Muscle layer of duodenum (tissue), 2 donors: ENCODE data around the gene INPP5D.
"Not testable (repeated sequence)": the region's sequence is repeated elsewhere in the genome, so short reads cannot be mapped to it uniquely, and the experiment has no call there.

Experiments
- H3K27ac ChIP-seq: one replicate; pipeline ENCODE4 v1.7.0; 2013; ENCODE audit warnings: mild to moderate bottlenecking, low read length
- H3K27me3 ChIP-seq: one replicate; pipeline ENCODE4 v1.7.0; 2013; ENCODE audit warnings: low read depth, mild to moderate bottlenecking, control low read depth, low read length
- H3K36me3 ChIP-seq, 2 donors: one replicate each; pipeline ENCODE4 v1.7.0; 2013; ENCODE audit warnings: low read length in 2 of 2, control low read depth in 1 of 2, mild to moderate bottlenecking in 1 of 2; ENCODE audit not compliant: insufficient read depth in 2 of 2, control insufficient read depth in 1 of 2
- H3K4me1 ChIP-seq, 2 donors: one replicate each; pipeline ENCODE4 v1.7.0; 2013; ENCODE audit warnings: low read length in 2 of 2, mild to moderate bottlenecking in 2 of 2, control low read depth in 1 of 2, moderate library complexity in 1 of 2; ENCODE audit not compliant: insufficient read depth in 2 of 2, control insufficient read depth in 1 of 2
- H3K4me3 ChIP-seq, 2 donors: one replicate each; pipeline ENCODE4 v1.7.0; 2013; ENCODE audit warnings: low read length in 2 of 2, low read depth in 1 of 2, mild to moderate bottlenecking in 1 of 2
- H3K9me3 ChIP-seq, 2 donors: one replicate each; pipeline ENCODE4 v1.7.0; 2013; ENCODE audit warnings: low read length in 2 of 2, control low read depth in 1 of 2, mild to moderate bottlenecking in 1 of 2; ENCODE audit not compliant: control insufficient read depth in 1 of 2
- donor health status: healthy.

The INPP5D gene

DNA sequence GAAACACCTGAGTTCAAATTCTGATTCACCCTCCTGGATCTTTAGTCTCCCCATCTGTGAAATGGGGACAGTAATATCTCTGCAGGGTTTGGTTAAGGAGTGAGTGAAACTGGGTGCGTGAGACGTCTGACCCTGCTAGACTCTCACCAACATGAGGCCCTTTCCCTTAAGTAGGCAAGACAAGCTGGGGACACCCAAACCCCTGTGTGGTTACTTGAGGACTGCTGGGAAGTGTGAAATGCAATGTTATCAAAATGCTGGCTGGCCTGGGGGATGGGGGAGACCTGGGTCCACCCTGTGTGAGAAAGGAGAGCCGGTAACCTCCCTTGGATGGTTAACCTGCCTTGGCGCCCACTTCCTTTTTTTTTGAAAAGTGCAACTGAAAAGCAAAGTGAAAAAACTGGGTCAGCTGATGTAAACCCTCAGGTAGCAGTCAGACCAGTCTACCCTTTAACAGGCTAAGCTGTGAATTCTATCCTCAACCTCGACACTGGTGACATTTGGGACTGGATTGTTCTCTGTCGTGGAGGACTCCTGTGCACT, 82.3 kb downstream of the INPP5D start:
- no peaks in the 10 kb centered on the region for H3K27me3 ChIP-seq
- H3K9me3 ChIP-seq, result no peaks in the 10 kb centered on the region
- no peak overlapping the region for H3K4me3 ChIP-seq
- peaks cover 3 to 8% of the 10 kb centered on the region in 2 donors for H3K36me3 ChIP-seq
- no peak overlapping the region for H3K27ac ChIP-seq
- H3K4me1 ChIP-seq, result no peaks in the 10 kb centered on the region

DNA sequence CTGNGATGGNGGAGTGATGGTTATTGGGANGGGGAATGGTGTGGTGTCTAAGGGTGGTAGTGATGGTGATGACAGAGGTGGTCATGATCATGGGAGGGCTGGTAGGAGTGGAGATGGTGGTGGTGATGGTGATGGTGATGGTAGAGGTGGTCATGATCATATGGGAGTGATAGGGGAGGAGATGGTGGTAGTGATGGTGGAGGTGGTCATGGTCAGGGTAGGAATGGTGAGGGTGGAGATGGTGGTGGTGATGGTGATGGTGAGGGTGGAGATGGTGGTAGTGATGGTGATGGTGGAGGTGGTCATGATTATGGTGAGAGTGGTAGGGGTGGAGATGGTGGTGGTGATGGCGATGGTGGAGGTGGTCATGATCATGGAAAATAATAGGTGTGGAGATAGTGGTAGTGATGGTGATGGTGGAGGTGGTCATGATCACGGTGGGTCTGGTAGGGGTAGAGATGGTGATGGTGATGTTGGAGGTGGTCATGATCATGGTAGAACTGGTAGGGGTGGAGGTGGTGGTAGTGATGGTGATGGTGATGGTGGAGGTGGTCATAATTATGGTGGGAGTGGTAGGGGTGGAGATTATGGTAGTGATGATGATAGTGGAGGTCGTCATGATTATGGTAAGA, 83.7 kb downstream of the INPP5D start:
- peaks cover 8 to 16% of the 10 kb centered on the region in 2 donors for H3K36me3 ChIP-seq
- no peaks in the 10 kb centered on the region for H3K27me3 ChIP-seq
- H3K9me3 ChIP-seq, result no peaks in the 10 kb centered on the region
- H3K27ac ChIP-seq, result no peak overlapping the region
- H3K4me1 ChIP-seq, result no peaks in the 10 kb centered on the region
- no peak overlapping the region for H3K4me3 ChIP-seq

DNA sequence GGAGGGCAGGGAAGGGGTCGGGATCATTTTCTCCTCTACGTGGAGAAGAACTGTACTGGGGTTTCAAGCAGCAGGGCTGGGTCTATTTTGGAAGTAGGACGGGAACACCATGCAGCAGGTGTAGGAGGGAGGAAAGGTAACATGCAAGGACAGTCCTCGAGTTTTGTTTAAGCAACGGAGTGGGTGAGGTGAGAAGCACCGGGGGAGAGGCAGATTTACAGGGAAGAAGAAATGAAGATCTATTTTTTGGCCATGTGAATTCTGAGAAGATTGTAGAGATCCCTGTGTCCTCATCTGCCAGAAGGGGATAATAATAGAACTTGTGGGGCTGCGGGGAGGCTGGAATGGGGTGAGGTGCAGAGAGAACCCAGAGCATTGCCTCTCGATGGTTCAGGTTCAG, 85.6 kb downstream of the INPP5D start:
- Histone ChIP-seq H3K27me3 (no peaks in the 10 kb centered on the region), H3K4me1 (no peaks in the 10 kb centered on the region), H3K27ac (no peak overlapping the region), H3K4me3 (no peak overlapping the region), H3K36me3 (peaks cover 8 to 16% of the 10 kb centered on the region in 2 donors), H3K9me3 (no peaks in the 10 kb centered on the region)

DNA sequence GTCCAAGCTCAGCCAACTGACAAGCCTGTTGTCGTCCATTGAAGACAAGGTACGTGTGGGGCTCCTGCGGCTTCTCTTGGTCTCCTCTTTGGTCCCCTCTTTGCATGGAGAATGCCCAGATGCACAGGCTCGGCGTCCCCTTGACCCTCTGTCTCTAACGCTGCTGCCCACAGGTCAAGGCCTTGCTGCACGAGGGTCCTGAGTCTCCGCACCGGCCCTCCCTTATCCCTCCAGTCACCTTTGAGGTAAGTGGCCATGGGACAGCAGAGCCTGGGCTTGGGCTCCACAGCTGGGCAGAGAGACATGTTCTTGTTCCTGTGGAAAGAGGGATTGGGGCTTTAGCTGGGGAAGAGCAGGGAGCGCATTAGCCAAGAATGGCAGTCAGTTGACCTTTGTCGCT, 86.1 kb downstream of the INPP5D start:
- Histone ChIP-seq H3K9me3 (no peaks in the 10 kb centered on the region), H3K4me3 (no peak overlapping the region), H3K4me1 (no peaks in the 10 kb centered on the region), H3K36me3 (peaks cover 8 to 16% of the 10 kb centered on the region in 2 donors), H3K27ac (no peak overlapping the region), H3K27me3 (no peaks in the 10 kb centered on the region)

DNA sequence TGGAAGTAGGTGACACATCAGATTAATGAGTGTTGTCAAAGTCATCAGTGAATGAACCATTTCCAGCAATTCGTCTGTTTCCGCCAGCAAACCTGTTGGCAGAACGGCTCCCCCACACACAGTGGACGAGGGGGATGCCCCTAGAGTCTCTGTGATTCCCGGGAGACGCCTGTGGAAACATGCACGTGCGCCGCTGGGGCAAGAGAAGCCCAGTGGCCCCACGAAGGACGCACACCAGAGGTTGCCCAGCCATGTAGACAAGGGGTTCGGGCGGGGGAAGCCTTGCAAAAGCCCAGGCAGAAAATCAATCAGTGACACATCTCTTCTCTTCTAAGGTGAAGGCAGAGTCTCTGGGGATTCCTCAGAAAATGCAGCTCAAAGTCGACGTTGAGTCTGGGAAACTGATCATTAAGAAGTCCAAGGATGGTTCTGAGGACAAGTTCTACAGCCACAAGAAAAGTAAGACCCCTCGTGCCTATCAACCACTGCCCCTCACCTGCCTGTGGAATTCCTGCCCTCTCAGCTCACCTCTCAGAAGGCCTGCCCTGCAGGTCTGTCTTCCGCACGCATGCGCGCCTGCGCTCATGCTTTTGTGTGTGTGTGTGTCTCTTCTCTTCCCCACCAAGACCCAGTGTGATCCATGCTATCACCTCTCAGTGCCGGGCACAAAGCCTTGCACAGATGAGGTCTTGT, 87.1 kb downstream of the INPP5D start:
- Histone ChIP-seq H3K36me3 (peaks cover 8 to 16% of the 10 kb centered on the region in 2 donors), H3K27me3 (no peaks in the 10 kb centered on the region), H3K9me3 (no peaks in the 10 kb centered on the region), H3K27ac (no peak overlapping the region), H3K4me1 (no peaks in the 10 kb centered on the region), H3K4me3 (no peak overlapping the region)

DNA sequence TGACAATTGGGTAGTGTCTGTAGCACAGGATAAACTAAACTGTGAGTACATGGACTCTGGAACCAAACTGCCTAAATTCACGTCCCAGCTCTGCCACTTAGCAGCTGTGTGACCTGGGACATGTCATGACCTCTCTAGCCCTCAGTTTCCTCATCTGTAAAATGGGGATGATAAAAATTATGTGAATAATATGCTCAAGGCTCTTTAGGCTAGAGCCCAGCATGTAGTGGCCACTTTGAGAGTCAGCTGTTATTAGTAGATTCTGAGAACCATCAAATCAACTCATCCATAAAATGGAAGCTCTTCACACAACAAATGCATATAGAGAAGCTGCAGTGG, 87.7 kb downstream of the INPP5D start:
- Histone ChIP-seq H3K9me3 (no peaks in the 10 kb centered on the region), H3K27me3 (no peaks in the 10 kb centered on the region), H3K4me3 (no peak overlapping the region), H3K4me1 (no peaks in the 10 kb centered on the region), H3K27ac (no peak overlapping the region), H3K36me3 (peaks cover 8 to 13% of the 10 kb centered on the region in 2 donors)

DNA sequence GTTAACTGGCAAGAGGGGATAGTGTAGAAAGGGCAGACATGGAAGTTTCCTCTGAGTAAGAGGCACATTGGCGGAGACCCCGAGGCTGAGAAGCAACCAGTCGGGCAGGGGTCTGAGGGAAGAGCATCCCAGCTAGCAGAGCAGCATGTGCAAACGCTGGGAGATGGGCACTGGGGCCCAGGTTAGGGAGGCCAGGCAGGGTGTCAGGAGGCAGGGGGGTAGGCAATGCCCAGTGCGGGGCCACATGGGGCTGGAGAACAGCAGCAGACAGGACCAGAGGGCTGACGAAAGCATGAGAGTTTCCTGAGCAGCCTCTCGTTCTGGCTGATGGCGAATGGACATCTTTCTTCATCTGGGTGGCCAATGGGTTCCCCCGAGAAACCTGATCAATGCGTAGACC, 88.2 kb downstream of the INPP5D start:
- H3K36me3 ChIP-seq, result peaks cover 8 to 13% of the 10 kb centered on the region in 2 donors

DNA sequence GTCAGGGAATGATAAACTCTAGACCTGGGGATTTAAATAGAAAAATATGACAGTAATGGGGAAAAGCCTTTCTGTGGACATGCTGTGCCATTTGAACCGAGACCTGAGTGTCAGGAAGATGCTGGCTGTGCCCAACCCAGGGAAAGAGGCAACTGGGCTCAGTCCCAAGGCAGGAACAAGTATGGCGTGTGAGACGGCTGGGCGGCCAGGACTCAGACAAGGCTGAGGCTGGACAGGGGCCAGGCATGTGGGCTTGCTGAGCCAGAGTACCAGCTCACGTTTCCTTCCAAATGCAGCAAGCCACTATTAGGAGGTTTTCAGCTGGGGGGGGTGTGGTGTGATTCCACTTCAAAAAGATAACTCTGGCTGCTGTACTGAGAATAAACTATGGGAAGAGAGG, 92.4 kb downstream of the INPP5D start:
- no peaks in the 10 kb centered on the region for H3K9me3 ChIP-seq
- no peak overlapping the region for H3K27ac ChIP-seq
- H3K4me1 ChIP-seq, result no peaks in the 10 kb centered on the region
- H3K27me3 ChIP-seq, result no peaks in the 10 kb centered on the region
- peaks cover 5 to 9% of the 10 kb centered on the region in 2 donors for H3K36me3 ChIP-seq
- H3K4me3 ChIP-seq, result no peak overlapping the region

More for the DNA sequence above, 88.2 kb downstream of the INPP5D start:
- no peak overlapping the region for H3K4me3 ChIP-seq
- no peak overlapping the region for H3K27ac ChIP-seq
- H3K27me3 ChIP-seq, result no peaks in the 10 kb centered on the region
- no peaks in the 10 kb centered on the region for H3K4me1 ChIP-seq
- H3K9me3 ChIP-seq, result no peaks in the 10 kb centered on the region

DNA sequence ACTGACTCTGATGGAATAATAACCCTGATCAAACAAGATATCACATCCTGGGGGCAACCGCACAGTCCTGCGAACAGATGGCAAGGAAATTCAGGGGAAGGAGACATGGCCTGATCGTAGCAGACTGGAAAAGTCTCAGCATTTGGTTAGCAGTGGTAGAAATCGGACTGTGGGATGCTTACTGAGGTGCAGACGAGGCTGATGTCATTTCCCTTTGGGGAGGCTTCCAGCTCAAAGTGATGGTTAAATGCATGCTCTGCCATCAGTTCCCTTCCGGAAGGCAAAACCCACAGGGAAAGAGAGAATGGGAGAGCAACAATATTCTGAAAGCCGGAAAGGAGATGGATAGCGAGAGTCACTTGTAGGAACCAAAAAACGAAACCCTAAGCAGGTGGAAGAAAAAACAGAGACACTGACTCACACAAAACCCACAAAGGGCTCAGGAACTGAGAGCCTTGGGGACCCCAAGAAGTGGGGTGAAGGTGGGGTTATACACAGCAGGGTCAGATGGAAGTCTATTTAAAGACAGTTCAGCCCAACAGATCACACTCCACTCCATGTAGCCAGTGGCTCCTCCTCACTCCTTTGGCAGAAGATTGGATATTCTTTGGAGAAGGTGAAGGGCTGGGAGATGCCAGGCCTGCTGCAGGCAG, 93.1 kb downstream of the INPP5D start:
- Histone ChIP-seq H3K9me3 (no peaks in the 10 kb centered on the region), H3K4me1 (no peaks in the 10 kb centered on the region), H3K36me3 (peaks cover 0 to 3% of the 10 kb centered on the region in 2 donors), H3K27me3 (no peaks in the 10 kb centered on the region), H3K27ac (no peak overlapping the region), H3K4me3 (no peak overlapping the region)

DNA sequence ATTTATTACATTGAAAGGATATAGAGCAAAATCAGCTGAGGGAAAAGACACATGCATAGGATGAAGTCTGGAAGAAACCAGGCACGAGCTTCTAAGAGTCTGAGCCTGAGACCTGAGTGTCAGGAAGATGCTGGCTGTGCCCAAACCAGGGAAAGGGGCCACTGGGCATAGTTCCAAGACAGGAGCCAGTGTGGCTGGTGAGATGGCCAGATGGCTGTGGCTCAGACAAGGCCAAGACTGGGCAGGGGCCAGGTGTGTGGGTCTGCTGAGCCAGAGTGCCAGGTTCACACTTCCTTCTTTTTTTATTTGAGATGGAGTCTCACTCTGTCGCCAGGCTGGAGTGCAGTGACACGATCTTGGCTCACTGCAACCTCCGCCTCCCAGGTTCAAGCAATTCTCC, 95.9 kb downstream of the INPP5D start:
- no peaks in the 10 kb centered on the region for H3K4me1 ChIP-seq
- no peak overlapping the region for H3K27ac ChIP-seq
- H3K27me3 ChIP-seq, result no peaks in the 10 kb centered on the region
- no peaks in the 10 kb centered on the region for H3K9me3 ChIP-seq
- peaks cover 0 to 3% of the 10 kb centered on the region in 2 donors for H3K36me3 ChIP-seq
- H3K4me3 ChIP-seq, result no peak overlapping the region

DNA sequence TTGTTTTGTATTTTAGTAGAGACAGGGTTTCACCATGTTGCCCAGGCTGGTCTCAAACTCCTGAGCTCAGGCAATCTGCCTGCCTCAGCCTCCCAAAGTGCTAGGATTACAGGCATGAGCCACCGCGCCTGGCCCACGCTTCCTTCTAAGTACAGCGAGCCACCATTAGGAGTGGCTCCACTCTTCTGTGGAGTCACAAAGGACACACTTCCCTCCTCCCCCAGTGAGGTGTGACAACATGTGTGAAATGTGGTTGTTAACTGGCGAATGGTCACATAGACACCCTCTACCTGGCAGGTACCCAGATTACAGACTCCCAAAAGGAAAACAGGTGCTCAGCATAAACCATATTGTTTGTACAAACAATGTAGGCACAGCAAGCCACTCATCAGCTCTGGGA, 96.3 kb downstream of the INPP5D start:
- not testable (repeated sequence) for H3K36me3 ChIP-seq, H3K27me3 ChIP-seq, H3K4me3 ChIP-seq, H3K4me1 ChIP-seq, H3K9me3 ChIP-seq, H3K27ac ChIP-seq
